ENCODE results near the gene BTG2.

GRCh38 chr1:203336097-203336496 is 30.8 kb downstream of the BTG2 start:
- TF ChIP-seq CTCF (IDR thresholded peaks at IDR 0.05): no peak
- TF ChIP-seq POLR2A (IDR thresholded peaks at IDR 0.05): no peak

Measured in adrenal gland (tissue), 5 donors.